Endometrial microvascular endothelial cells (primary cell): ENCODE measurements around the gene ANKRD6. TPM values are rescaled to one million over a fixed set of nuclear protein-coding genes. Genes with fewer than 3 reads are reported as not detected.

ENCODE experiments used
- in situ Hi-C: cut with HindIII; loops from 2 replicates; pipeline ENCODE4 v1.10.0; 2017; ENCODE audit warnings: low sequenced_read_pairs, low pct_unique_long_range_greater_than_20kb; ENCODE audit errors: inconsistent ontology term
- total RNA-seq: library from RNA; depleted of rRNA; stranded (reverse); fragments of >200 nt; gene quantifications from one replicate; pipeline ENCODE4 v1.2.3, GENCODE V29; 2015; ENCODE audit errors: inconsistent ontology term

The ANKRD6 gene
- total RNA-seq, 1 donor from 2014 or later = 7.0 TPM

GRCh38 chr6:89411145-89412070 lies 21.5 kb upstream of the ANKRD6 start:
- in situ Hi-C loops = no loop called here

GRCh38 chr6:89412071-89413005 lies 20.6 kb upstream of the ANKRD6 start, which contains the start of gene RRAGD:
Gene RRAGD (minus strand): TSS chr6:89412273. CDS start chr6:89411993, 280 bp downstream.
- in situ Hi-C loops = no loop called here

GRCh38 chr6:89413006-89413400 lies 19.9 kb upstream of the ANKRD6 start:
- in situ Hi-C loops = no loop called here

- in situ Hi-C loops = no loop called here
Measured at GRCh38 chr6:89414215-89414614, 18.7 kb upstream of the ANKRD6 start.

GRCh38 chr6:89415185-89415584 lies 17.8 kb upstream of the ANKRD6 start:
- in situ Hi-C loops = no loop called here

GRCh38 chr6:89416796-89417195 lies 16.2 kb upstream of the ANKRD6 start:
- in situ Hi-C loops = no loop called here

- in situ Hi-C loops = no loop called here
Measured at GRCh38 chr6:89430201-89430962, 2.6 kb upstream of the ANKRD6 start.

GRCh38 chr6:89433252-89434149 lies 549 bp downstream of the ANKRD6 start:
- in situ Hi-C loops = no loop called here

GRCh38 chr6:89434150-89434499 lies 1.2 kb downstream of the ANKRD6 start:
- in situ Hi-C loops = no loop called here

- in situ Hi-C loops = no loop called here
Measured at GRCh38 chr6:89434954-89435353, 2.0 kb downstream of the ANKRD6 start.

GRCh38 chr6:89436226-89436625 lies 3.3 kb downstream of the ANKRD6 start:
- in situ Hi-C loops = no loop called here

- in situ Hi-C loops = no loop called here
Measured at GRCh38 chr6:89438248-89438647, 5.3 kb downstream of the ANKRD6 start.

GRCh38 chr6:89439014-89439413 lies 6.1 kb downstream of the ANKRD6 start:
- in situ Hi-C loops = no loop called here

GRCh38 chr6:89440200-89440599 lies 7.2 kb downstream of the ANKRD6 start:
- in situ Hi-C loops = no loop called here

GRCh38 chr6:89443658-89444057 lies 10.7 kb downstream of the ANKRD6 start:
- in situ Hi-C loops = no loop called here

GRCh38 chr6:89449193-89449592 lies 16.2 kb downstream of the ANKRD6 start:
- in situ Hi-C loops = no loop called here

- in situ Hi-C loops = no loop called here
Measured at GRCh38 chr6:89452281-89452680, 19.3 kb downstream of the ANKRD6 start.

GRCh38 chr6:89454300-89454699 lies 21.3 kb downstream of the ANKRD6 start:
- in situ Hi-C loops = no loop called here
